NCI-H524 treated with DMSO at 0.1 percent for 48 hours (cell line): ENCODE results near the gene MUC5B.
"Not testable (repeated sequence)": the region's sequence is repeated elsewhere in the genome, so short reads cannot be mapped to it uniquely, and the experiment has no call there.

Experiments
- DNase-seq: peaks from one replicate; lab custom pipeline; 2025; lab: John Stamatoyannopoulos, UW

MUC5B gene

GRCh38 chr11:1251236-1251770, 28.4 kb downstream of the MUC5B start:
- no peak for DNase-seq

GRCh38 chr11:1252371-1253102, 29.7 kb downstream of the MUC5B start:
- DNase-seq, result no peak

GRCh38 chr11:1253103-1253485, 30.2 kb downstream of the MUC5B start:
- no peak for DNase-seq

GRCh38 chr11:1254086-1254648, 31.3 kb downstream of the MUC5B start:
- no peak for DNase-seq

GRCh38 chr11:1254733-1255132, 31.9 kb downstream of the MUC5B start:
- DNase-seq, result no peak

GRCh38 chr11:1255151-1255550, 32.3 kb downstream of the MUC5B start:
- DNase-seq, result no peak

- no peak for DNase-seq
Measured at GRCh38 chr11:1256257-1257045, 33.6 kb downstream of the MUC5B start.

- DNase-seq, result no peak
Measured at GRCh38 chr11:1257366-1257765, 34.5 kb downstream of the MUC5B start.

GRCh38 chr11:1257916-1258315, 35.0 kb downstream of the MUC5B start:
- DNase-seq, result no peak

GRCh38 chr11:1258401-1259075, 35.7 kb downstream of the MUC5B start:
- DNase-seq, result no peak

GRCh38 chr11:1259076-1259461, 36.2 kb downstream of the MUC5B start:
- DNase-seq, result no peak

- DNase-seq, result no peak
Measured at GRCh38 chr11:1259561-1259960, 36.7 kb downstream of the MUC5B start.

- DNase-seq, result no peak
Measured at GRCh38 chr11:1260023-1260501, 37.2 kb downstream of the MUC5B start.

GRCh38 chr11:1260620-1261019, 37.8 kb downstream of the MUC5B start:
- DNase-seq, result no peak

- DNase-seq, result no peak
Measured at GRCh38 chr11:1261241-1262071, 38.6 kb downstream of the MUC5B start.

GRCh38 chr11:1262172-1263006, 39.5 kb downstream of the MUC5B start:
- peak; percentile 2 for DNase-seq

GRCh38 chr11:1263010-1263409, 40.1 kb downstream of the MUC5B start:
- no peak for DNase-seq

GRCh38 chr11:1264444-1264843, 41.6 kb downstream of the MUC5B start:
- DNase-seq, result peak; percentile 14

GRCh38 chr11:1265480-1265879, 42.6 kb downstream of the MUC5B start:
- DNase-seq, result not testable (repeated sequence)

GRCh38 chr11:1266976-1267375, 44.1 kb downstream of the MUC5B start:
- DNase-seq, result not testable (repeated sequence)
